H9 (cell line): ENCODE results near the gene LYPD6. TPM values are rescaled to one million over a fixed set of nuclear protein-coding genes. Genes with fewer than 3 reads are reported as not detected.

ENCODE experiments used
- DNase-seq: peaks from one replicate; pipeline ENCODE4 v3.0.0-alpha.2; 2017
- H2AFZ ChIP-seq: one replicate; pipeline ENCODE4 v1.6.1; 2013; ENCODE audit warnings: mild to moderate bottlenecking, low read length, control low read depth, moderate library complexity
- H2AK5ac ChIP-seq: 2 replicates; pipeline ENCODE4 v1.6.1; 2013; ENCODE audit warnings: low read length, control low read depth, mixed read lengths; ENCODE audit not compliant: insufficient read length
- H2BK120ac ChIP-seq: one replicate; pipeline ENCODE4 v1.6.1; 2013; ENCODE audit warnings: low read depth, mild to moderate bottlenecking, low read length, control low read depth, inconsistent platforms; ENCODE audit not compliant: poor library complexity, severe bottlenecking
- H2BK12ac ChIP-seq: 2 replicates; pipeline ENCODE4 v1.6.1; 2013; ENCODE audit warnings: low read length, control low read depth, mixed read lengths, low read depth; ENCODE audit not compliant: insufficient read length
- H2BK15ac ChIP-seq: 2 replicates; pipeline ENCODE4 v1.6.1; 2013; ENCODE audit warnings: low read depth, low read length, control low read depth
- H2BK20ac ChIP-seq: one replicate; pipeline ENCODE4 v1.6.1; 2013; ENCODE audit warnings: low read depth, mild to moderate bottlenecking, low read length, control low read depth, inconsistent platforms; ENCODE audit not compliant: poor library complexity, severe bottlenecking
- H2BK5ac ChIP-seq: 2 replicates; pipeline ENCODE4 v1.6.1; 2013; ENCODE audit warnings: low read length, control low read depth, mixed read lengths; ENCODE audit not compliant: insufficient read length
- H3K14ac ChIP-seq: 2 replicates; pipeline ENCODE4 v1.6.1; 2013; ENCODE audit warnings: low read length, control low read depth; ENCODE audit not compliant: insufficient read depth
- H3K18ac ChIP-seq: 2 replicates; pipeline ENCODE4 v1.6.1; 2013; ENCODE audit warnings: low read depth, mild to moderate bottlenecking, mixed read lengths, low read length, control low read depth; ENCODE audit not compliant: insufficient read length
- H3K23ac ChIP-seq: 2 replicates; pipeline ENCODE4 v1.6.1; 2013; ENCODE audit warnings: low read length, control low read depth, mixed read lengths, low read depth; ENCODE audit not compliant: insufficient read length
- H3K23me2 ChIP-seq: 2 replicates; pipeline ENCODE4 v1.6.1; 2013; ENCODE audit warnings: low read depth, mild to moderate bottlenecking, mixed read lengths, low read length, control low read depth; ENCODE audit not compliant: insufficient read length, poor library complexity, severe bottlenecking
- H3K27ac ChIP-seq: 2 replicates; pipeline ENCODE4 v1.5.1; 2013; ENCODE audit warnings: low read length, control low read depth, mixed read lengths, low read depth; ENCODE audit not compliant: insufficient read length
- H3K27me3 ChIP-seq: 2 replicates; pipeline ENCODE4 v1.6.1; 2013; ENCODE audit warnings: low read length, control low read depth, inconsistent platforms; ENCODE audit not compliant: insufficient read depth
- H3K4ac ChIP-seq: 2 replicates; pipeline ENCODE4 v1.6.1; 2013; ENCODE audit warnings: low read depth, mild to moderate bottlenecking, control low read depth, inconsistent platforms, low read length, moderate library complexity
- H3K4me1 ChIP-seq: 2 replicates; pipeline ENCODE4 v1.6.1; 2013; ENCODE audit warnings: low read length, control low read depth, inconsistent platforms; ENCODE audit not compliant: insufficient read depth
- H3K4me2 ChIP-seq: 2 replicates; pipeline ENCODE4 v1.6.1; 2013; ENCODE audit warnings: low read length, control low read depth, mixed read lengths; ENCODE audit not compliant: insufficient read length, insufficient read depth
- H3K56ac ChIP-seq: 2 replicates; pipeline ENCODE4 v1.6.1; 2013; ENCODE audit warnings: low read depth, mild to moderate bottlenecking, mixed read lengths, low read length, control low read depth; ENCODE audit not compliant: insufficient read length
- H3K79me1 ChIP-seq: 2 replicates; pipeline ENCODE4 v1.6.1; 2013; ENCODE audit warnings: low read depth, mild to moderate bottlenecking, moderate library complexity, low read length, control low read depth, inconsistent platforms; ENCODE audit not compliant: insufficient read depth, poor library complexity, severe bottlenecking
- H3K79me2 ChIP-seq: 2 replicates; pipeline ENCODE4 v1.6.1; 2013; ENCODE audit warnings: low read length, control low read depth, inconsistent platforms; ENCODE audit not compliant: insufficient read depth
- H3K9ac ChIP-seq: 2 replicates; pipeline ENCODE4 v1.6.1; 2013; ENCODE audit warnings: low read length, control low read depth, mixed read lengths; ENCODE audit not compliant: insufficient read length; ENCODE audit errors: extremely low read depth
- H3K9me3 ChIP-seq: one replicate; pipeline ENCODE4 v1.6.1; 2013; ENCODE audit warnings: low read depth, low read length, inconsistent platforms; ENCODE audit not compliant: control insufficient read depth
- H3T11ph ChIP-seq: one replicate; pipeline ENCODE4 v1.6.1; 2013; ENCODE audit warnings: mild to moderate bottlenecking, low read length, control low read depth, inconsistent platforms
- H4K20me1 ChIP-seq: one replicate; pipeline ENCODE4 v1.6.1; 2013; ENCODE audit not compliant: control insufficient read depth, insufficient read length, insufficient read depth
- H4K5ac ChIP-seq: 2 replicates; pipeline ENCODE4 v1.6.1; 2013; ENCODE audit warnings: low read depth, mild to moderate bottlenecking, mixed read lengths, low read length, control low read depth; ENCODE audit not compliant: insufficient read length
- H4K8ac ChIP-seq: replicated peaks from 2 replicates; pipeline ENCODE4 v1.6.1; 2013; ENCODE audit warnings: low read length, control low read depth, mixed read lengths, low read depth; ENCODE audit not compliant: insufficient read length
- H4K91ac ChIP-seq: 2 replicates; pipeline ENCODE4 v1.6.1; 2013; ENCODE audit warnings: low read depth, mild to moderate bottlenecking, moderate library complexity, mixed read lengths, low read length, control low read depth; ENCODE audit not compliant: insufficient read length
- H3K27ac Mint-ChIP-seq, 3 experiments: 2 replicates in 2 of 3; 3 replicates in 1 of 3; pipeline ENCODE4 v1.8.0; 2020 to 2021; ENCODE audit warnings: mixed read lengths in 3 of 3, mild to moderate bottlenecking in 1 of 3, moderate library complexity in 1 of 3
- H3K27me3 Mint-ChIP-seq: 2 replicates; pipeline ENCODE4 v1.8.0; 2021; ENCODE audit warnings: low read depth, mild to moderate bottlenecking, moderate library complexity, mixed read lengths
- H3K36me3 Mint-ChIP-seq, 3 experiments: 2 replicates in 2 of 3; 3 replicates in 1 of 3; pipeline ENCODE4 v1.8.0; 2020 to 2021; ENCODE audit warnings: low read depth in 3 of 3, mixed read lengths in 3 of 3; ENCODE audit not compliant: insufficient read depth in 1 of 3
- H3K4me1 Mint-ChIP-seq, 2 experiments: 2 replicates each; pipeline ENCODE4 v1.8.0; 2020; ENCODE audit warnings: mixed read lengths in 2 of 2
- H3K4me3 Mint-ChIP-seq, 2 experiments: 2 replicates in 1 of 2; 3 replicates in 1 of 2; pipeline ENCODE4 v1.8.0; 2020 to 2021; ENCODE audit warnings: mild to moderate bottlenecking in 2 of 2, mixed read lengths in 2 of 2, moderate library complexity in 1 of 2
- H3K9me3 Mint-ChIP-seq, 2 experiments: 2 replicates in 1 of 2; 3 replicates in 1 of 2; pipeline ENCODE4 v1.8.0; 2020; ENCODE audit warnings: mild to moderate bottlenecking in 2 of 2, mixed read lengths in 2 of 2, moderate library complexity in 1 of 2
- CTCF ChIP-seq: fragments of 200-600 bp; sonication (generic); conservative IDR thresholded peaks from 3 replicates; pipeline ENCODE4 v1.8.0; 2021; ENCODE audit warnings: antibody characterized with exemption, mild to moderate bottlenecking
- WGBS: extraction: QIAGEN DNeasy Blood & Tissue Kit; methylation state at CpG from one replicate; pipeline ENCODE4 v1.1.7; 2013; ENCODE audit warnings: missing lambda C conversion rate, low lambda C conversion rate, mixed read lengths; ENCODE audit not compliant: insufficient read length; ENCODE audit errors: extremely low coverage; 5-methylcytosine and 5-hydroxymethylcytosine counted together
- total RNA-seq: library from RNA; stranded (reverse); gene quantifications from 2 replicates; pipeline ENCODE4 v1.2.1, GENCODE V29; 2021

Gene LYPD6
- total RNA-seq, 1 experiment from 2014 or later: 3.0 TPM

DNA sequence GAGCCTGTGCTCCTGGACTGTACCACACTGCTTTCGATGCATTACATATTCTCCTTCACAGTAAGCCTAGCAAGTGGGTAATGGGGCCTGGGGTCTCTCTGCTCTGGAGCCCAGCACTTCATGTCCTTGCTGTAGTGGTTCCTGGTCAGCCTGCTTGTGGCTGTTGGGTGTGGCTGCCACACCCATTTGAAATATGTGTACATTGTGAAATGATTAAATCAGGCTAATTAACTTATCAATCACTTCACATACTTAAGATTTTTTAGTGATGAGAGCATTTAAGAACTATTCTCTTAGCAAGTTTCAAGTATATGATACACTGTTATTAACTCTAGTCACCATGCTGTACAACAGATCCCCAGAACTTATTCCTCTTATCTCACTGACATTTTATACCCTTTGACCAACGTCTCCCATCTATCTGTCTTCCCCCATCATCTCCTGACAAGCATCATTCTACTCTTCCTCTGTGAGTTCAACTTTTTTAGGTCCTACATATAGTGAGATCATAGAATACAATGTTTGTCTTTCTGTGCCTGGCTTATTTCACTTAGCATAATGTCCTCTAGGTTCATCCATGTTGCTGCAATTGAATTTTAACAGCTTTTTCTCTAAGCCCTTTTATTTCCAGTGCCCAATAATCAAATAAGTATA, 92.1 kb downstream of the LYPD6 start:
- no peaks in the 10 kb centered on the region for H3K27me3 Mint-ChIP-seq
- no peak overlapping the region for H2BK12ac ChIP-seq
- no peaks in the 10 kb centered on the region for H3K23me2 ChIP-seq
- no peak overlapping the region for H2BK15ac ChIP-seq
- no peak overlapping the region for H3K27ac Mint-ChIP-seq
- no peaks in the 10 kb centered on the region for H3K79me1 ChIP-seq
- H3K9ac ChIP-seq: no peak overlapping the region
- no peak overlapping the region for H2BK120ac ChIP-seq
- H3K4ac ChIP-seq: no peak overlapping the region
- H3K56ac ChIP-seq: no peak overlapping the region
- DNase-seq: no peak
- no peak overlapping the region for H2AK5ac ChIP-seq
- H2AFZ ChIP-seq: no peak overlapping the region
- no peak overlapping the region for H2BK20ac ChIP-seq
- no peak overlapping the region for H3T11ph ChIP-seq
- H3K4me1 ChIP-seq: no peaks in the 10 kb centered on the region; the same call in 1 of the 2 replicates
- H3K27me3 ChIP-seq: no peaks in the 10 kb centered on the region
- H4K8ac ChIP-seq: no peak overlapping the region
- no peak for TF ChIP-seq CTCF
- WGBS: no CpG with 5 or more reads among the region's 2 CpGs
- H4K91ac ChIP-seq: no peak overlapping the region
- H3K4me1 Mint-ChIP-seq: peaks cover 15 to 18% of the 10 kb centered on the region in 2 experiments
- H3K9me3 Mint-ChIP-seq: no peaks in the 10 kb centered on the region
- H3K14ac ChIP-seq: no peak overlapping the region
- H3K4me2 ChIP-seq: no peak overlapping the region
- H3K36me3 Mint-ChIP-seq: no peaks in the 10 kb centered on the region
- no peak overlapping the region for H3K4me3 Mint-ChIP-seq
- H4K5ac ChIP-seq: no peak overlapping the region
- no peak overlapping the region for H3K27ac ChIP-seq
- H2BK5ac ChIP-seq: no peak overlapping the region
- no peaks in the 10 kb centered on the region for H3K9me3 ChIP-seq
- H3K23ac ChIP-seq: no peak overlapping the region
- H3K79me2 ChIP-seq: no peaks in the 10 kb centered on the region
- H3K18ac ChIP-seq: no peak overlapping the region
- no peaks in the 10 kb centered on the region for H4K20me1 ChIP-seq
